GM12891 (cell line): ENCODE data around the gene ALDH9A1.

Experiments
- PAX5 ChIP-seq: IDR thresholded peaks from 2 replicates; pipeline ENCODE4 v1.6.1; 2011; ENCODE audit warnings: low read length, moderate library complexity, mild to moderate bottlenecking; ENCODE audit not compliant: insufficient read depth, severe bottlenecking
- POLR2A ChIP-seq: IDR thresholded peaks from 2 replicates; pipeline ENCODE4 v1.6.1; 2011; ENCODE audit warnings: low read depth, low read length, control low read depth
- POLR2AphosphoS5 ChIP-seq: IDR thresholded peaks from 2 replicates; pipeline ENCODE4 v1.6.1; 2011; ENCODE audit warnings: low read depth, low read length, control low read depth
- POU2F2 ChIP-seq: IDR thresholded peaks from 2 replicates; pipeline ENCODE4 v1.6.1; 2011; ENCODE audit warnings: low read depth, mild to moderate bottlenecking, control low read depth, low read length, moderate library complexity
- SPI1 ChIP-seq: IDR thresholded peaks from 2 replicates; pipeline ENCODE4 v1.6.1; 2011; ENCODE audit warnings: low read depth, low read length, control low read depth
- TAF1 ChIP-seq: IDR thresholded peaks from 2 replicates; pipeline ENCODE4 v1.6.1; 2011; ENCODE audit warnings: low read depth, low read length, control low read depth

DNA sequence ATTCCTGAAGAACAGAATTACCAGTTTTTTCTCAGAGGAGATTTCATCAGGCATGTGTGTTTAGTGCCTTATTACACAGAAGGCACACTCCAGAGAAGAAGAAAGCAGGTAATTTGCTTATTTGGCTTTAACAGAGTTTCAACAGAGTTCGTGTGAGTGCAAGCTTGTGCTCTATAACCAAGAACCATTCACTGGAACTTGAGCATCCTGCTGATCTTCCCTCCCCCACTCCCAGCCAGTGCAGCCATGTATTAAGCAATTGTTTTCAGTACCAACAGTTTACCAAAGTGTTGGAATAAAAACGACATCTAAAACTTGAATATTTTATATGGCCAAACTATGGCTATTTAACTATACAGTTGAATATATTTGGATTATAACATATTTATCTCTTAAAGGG is 63.0 kb downstream of the ALDH9A1 start:
- TF ChIP-seq PAX5 = no peak
- no peak for TF ChIP-seq POLR2AphosphoS5
- TF ChIP-seq POLR2A = no peak
- TF ChIP-seq TAF1 = no peak
- TF ChIP-seq POU2F2 = no peak
- no peak for TF ChIP-seq SPI1
